ENCODE results near the gene UTP3.
"Not testable (repeated sequence)": the region's sequence is repeated elsewhere in the genome, so short reads cannot be mapped to it uniquely, and the experiment has no call there.

Gene UTP3

DNA sequence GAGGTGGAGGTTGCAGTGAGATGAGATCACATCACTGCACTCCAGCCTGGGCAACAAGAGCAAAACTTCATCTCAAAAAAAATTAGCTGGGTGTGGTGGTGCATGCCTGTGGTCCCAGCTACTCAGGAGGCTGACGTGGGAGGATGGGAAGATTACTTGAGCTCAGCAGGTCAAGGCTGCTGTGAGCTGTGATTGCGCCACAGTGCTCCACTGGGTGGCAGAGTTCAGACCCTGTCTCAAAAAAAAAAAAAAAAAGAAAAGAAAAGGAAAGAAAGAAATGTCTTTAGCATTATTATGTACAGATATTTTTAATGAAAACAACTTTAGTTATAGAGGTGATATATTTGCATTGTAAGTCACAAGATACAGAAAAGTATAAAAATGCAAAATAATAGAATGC lies 47.6 kb downstream of the UTP3 start:
- not testable (repeated sequence) for H3K27ac ChIP-seq (ENCODE audit: insufficient read depth in 1 of 2, low read depth in 1 of 2, low read length in 2 of 2, poor library complexity in 1 of 2, severe bottlenecking in 2 of 2); H3K4me3 ChIP-seq (ENCODE audit: control insufficient read depth in 1 of 7, extremely low read depth in 1 of 7, insufficient read depth in 4 of 7, low read depth in 2 of 7, low read length in 6 of 7); H3K36me3 ChIP-seq (ENCODE audit: control insufficient read depth in 4 of 4, insufficient read depth in 4 of 4, low read length in 3 of 4); H3K9me3 ChIP-seq (ENCODE audit: control extremely low read depth in 1 of 5, control insufficient read depth in 4 of 5, insufficient read depth in 2 of 5, low read depth in 1 of 5, low read length in 4 of 5); H3K27me3 ChIP-seq (replicated peaks in 2 of 5; ENCODE audit: control insufficient read depth in 4 of 5, insufficient read depth in 5 of 5, low read length in 4 of 5)
- 20% methylated on average over 1 of the region's 2 CpGs for WGBS (ENCODE audit: insufficient coverage)
- DNase-seq = peak; percentile 56 to 63 (median 60)
- H3K4me1 ChIP-seq (ENCODE audit: control extremely low read depth in 1 of 4, control insufficient read depth in 4 of 4, insufficient read depth in 4 of 4, low read length in 3 of 4) = peaks cover 22 to 50% (median 40%) of the 10 kb centered on the region in 4 experiments
- POLR2A ChIA-PET = interaction anchor here (0.6 kb wide), 1 partner anchor 59 kb away, joined by 3 read pairs; no protein-coding TSS in a partner anchor
- CTCF ChIA-PET = interaction anchor here (0.7 to 3.6 kb wide), 12 partner anchors 12 to 268 kb away, joined by 3 to 24 read pairs (median 6); partner anchors contain the start of genes MOB1B, RUFY3 and UTP3

DNA sequence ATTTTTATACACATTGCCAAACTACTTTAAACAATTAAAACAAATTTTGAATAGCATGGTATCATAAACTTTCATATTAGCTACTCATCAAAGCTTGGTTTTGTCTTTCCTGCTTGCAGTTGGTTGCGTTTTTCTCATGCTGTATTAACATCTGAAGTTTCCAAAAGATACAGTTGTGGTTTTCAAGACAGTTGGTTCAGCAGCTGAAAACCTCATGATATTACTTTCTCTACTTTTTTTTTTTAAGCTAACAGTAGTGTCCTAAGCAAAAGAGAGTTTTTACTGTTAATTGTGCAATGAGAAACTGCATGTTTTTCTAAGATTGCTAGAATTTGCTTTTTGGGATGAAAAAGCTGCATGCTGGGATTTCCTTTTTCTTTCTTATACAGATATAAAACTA lies 48.7 kb downstream of the UTP3 start:
- no peaks in the 10 kb centered on the region for H3K36me3 ChIP-seq (ENCODE audit: control insufficient read depth in 4 of 4, insufficient read depth in 4 of 4, low read length in 3 of 4)
- H3K9me3 ChIP-seq (ENCODE audit: control extremely low read depth in 1 of 5, control insufficient read depth in 4 of 5, insufficient read depth in 2 of 5, low read depth in 1 of 5, low read length in 4 of 5) = no peaks in the 10 kb centered on the region
- POLR2A ChIA-PET = interaction anchor here (0.6 to 0.7 kb wide), 2 partner anchors 15 to 911 kb away, joined by 3 to 5 read pairs; no protein-coding TSS in a partner anchor
- H3K4me3 ChIP-seq (ENCODE audit: control insufficient read depth in 1 of 7, extremely low read depth in 1 of 7, insufficient read depth in 4 of 7, low read depth in 2 of 7, low read length in 6 of 7) = peak overlapping the region in 2 of 7 experiments; percentile 23 to 24
- H3K27me3 ChIP-seq (replicated peaks in 2 of 5; ENCODE audit: control insufficient read depth in 4 of 5, insufficient read depth in 5 of 5, low read length in 4 of 5) = no peaks in the 10 kb centered on the region
- H3K27ac ChIP-seq (ENCODE audit: insufficient read depth in 1 of 2, low read depth in 1 of 2, low read length in 2 of 2, poor library complexity in 1 of 2, severe bottlenecking in 2 of 2) = peak overlapping the region in 1 of 2 experiments; percentile 43
- no CpG with 5 or more reads among the region's 1 CpG for WGBS (ENCODE audit: insufficient coverage)
- peak; percentile 27 to 88 (median 79) for DNase-seq
- H3K4me1 ChIP-seq (ENCODE audit: control extremely low read depth in 1 of 4, control insufficient read depth in 4 of 4, insufficient read depth in 4 of 4, low read length in 3 of 4) = peaks cover 22 to 50% (median 40%) of the 10 kb centered on the region in 4 experiments
- CTCF ChIA-PET = interaction anchor here (0.6 to 2.3 kb wide), 9 partner anchors 9 to 188 kb away, joined by 3 to 8 read pairs (median 3); partner anchors contain the start of gene MOB1B

- DNase-seq = no peak
- no CpG with 5 or more reads among the region's 2 CpGs for WGBS (ENCODE audit: insufficient coverage)
- Histone ChIP-seq H3K36me3 (ENCODE audit: control insufficient read depth in 4 of 4, insufficient read depth in 4 of 4, low read length in 3 of 4) (no peaks in the 10 kb centered on the region), H3K4me1 (ENCODE audit: control extremely low read depth in 1 of 4, control insufficient read depth in 4 of 4, insufficient read depth in 4 of 4, low read length in 3 of 4) (peaks cover 22 to 50% (median 40%) of the 10 kb centered on the region in 4 experiments), H3K4me3 (ENCODE audit: control insufficient read depth in 1 of 7, extremely low read depth in 1 of 7, insufficient read depth in 4 of 7, low read depth in 2 of 7, low read length in 6 of 7) (peak overlapping the region in 1 of 7 experiments; percentile 23), H3K27ac (ENCODE audit: insufficient read depth in 1 of 2, low read depth in 1 of 2, low read length in 2 of 2, poor library complexity in 1 of 2, severe bottlenecking in 2 of 2) (peak overlapping the region in 1 of 2 experiments; percentile 43), H3K27me3 (replicated peaks in 2 of 5; ENCODE audit: control insufficient read depth in 4 of 5, insufficient read depth in 5 of 5, low read length in 4 of 5) (no peaks in the 10 kb centered on the region), H3K9me3 (ENCODE audit: control extremely low read depth in 1 of 5, control insufficient read depth in 4 of 5, insufficient read depth in 2 of 5, low read depth in 1 of 5, low read length in 4 of 5) (no peaks in the 10 kb centered on the region)
- ChIA-PET POLR2A (interaction anchor here (0.6 to 0.7 kb wide), 3 partner anchors 15 to 911 kb away, joined by 3 to 5 read pairs (median 3); no protein-coding TSS in a partner anchor), CTCF (interaction anchor here (0.6 to 2.3 kb wide), 9 partner anchors 9 to 187 kb away, joined by 3 to 8 read pairs (median 3); partner anchors contain the start of gene MOB1B)
Observed at GRCh38 chr4:70737409-70737808, 49.1 kb downstream of the UTP3 start.

DNA sequence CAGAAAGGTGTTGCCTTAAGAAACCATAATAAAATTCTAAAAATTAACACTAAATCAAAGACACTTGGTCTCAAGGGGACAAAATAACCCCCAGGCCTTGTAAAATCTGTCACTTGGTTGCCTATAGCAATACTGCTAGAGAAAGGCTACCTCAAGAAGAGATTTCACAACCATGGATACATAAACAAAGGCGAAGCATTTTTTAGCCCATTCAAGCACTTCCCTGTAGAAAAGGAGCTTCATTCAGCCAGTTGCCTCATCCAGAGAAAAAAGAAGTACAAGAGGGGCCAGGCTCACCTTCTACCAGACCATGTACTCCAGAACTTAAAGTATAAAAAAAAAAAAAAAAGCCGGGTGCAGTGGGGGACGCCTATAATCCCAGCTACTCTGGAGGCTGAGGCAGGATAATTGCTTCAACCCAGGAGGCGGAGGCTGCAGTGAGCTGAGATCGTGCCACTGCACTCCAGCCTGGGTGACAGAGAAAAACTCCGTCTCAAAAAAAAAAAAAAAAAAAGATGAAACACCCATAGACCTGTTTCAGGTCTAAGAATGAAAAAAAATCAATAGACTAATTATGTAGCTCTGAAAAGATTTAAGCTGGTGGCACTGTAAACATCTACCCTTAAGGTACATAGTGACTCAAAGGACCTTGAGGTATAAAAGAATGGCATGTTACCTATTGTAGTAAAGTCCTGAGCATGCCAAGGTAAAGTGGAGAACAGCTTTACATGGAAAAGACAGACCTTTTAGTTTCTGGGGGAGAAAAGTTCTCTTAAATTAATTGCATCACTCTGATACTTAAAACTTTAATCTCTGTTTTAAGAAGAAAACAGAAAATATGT lies 51.4 kb downstream of the UTP3 start:
- Histone ChIP-seq H3K4me1 (ENCODE audit: control extremely low read depth in 1 of 4, control insufficient read depth in 4 of 4, insufficient read depth in 4 of 4, low read length in 3 of 4) (peaks cover 14 to 36% (median 31%) of the 10 kb centered on the region in 4 experiments), H3K36me3 (ENCODE audit: control insufficient read depth in 4 of 4, insufficient read depth in 4 of 4, low read length in 3 of 4) (no peaks in the 10 kb centered on the region), H3K27ac (ENCODE audit: insufficient read depth in 1 of 2, low read depth in 1 of 2, low read length in 2 of 2, poor library complexity in 1 of 2, severe bottlenecking in 2 of 2) (no peak overlapping the region), H3K9me3 (ENCODE audit: control extremely low read depth in 1 of 5, control insufficient read depth in 4 of 5, insufficient read depth in 2 of 5, low read depth in 1 of 5, low read length in 4 of 5) (no peaks in the 10 kb centered on the region), H3K27me3 (replicated peaks in 2 of 5; ENCODE audit: control insufficient read depth in 4 of 5, insufficient read depth in 5 of 5, low read length in 4 of 5) (no peaks in the 10 kb centered on the region), H3K4me3 (ENCODE audit: control insufficient read depth in 1 of 7, extremely low read depth in 1 of 7, insufficient read depth in 4 of 7, low read depth in 2 of 7, low read length in 6 of 7) (no peak overlapping the region)
- no CpG with 5 or more reads among the region's 6 CpGs for WGBS (ENCODE audit: insufficient coverage)
- peak in 1 of 3 donors; percentile 15 for DNase-seq
- CTCF ChIA-PET = interaction anchor here (0.6 to 1.7 kb wide), 3 partner anchors 13 to 267 kb away, joined by 3 read pairs; no protein-coding TSS in a partner anchor
- POLR2A ChIA-PET = interaction anchor here (0.7 kb wide), 1 partner anchor 222 kb away, joined by 5 read pairs; no protein-coding TSS in a partner anchor
